Inflammatory macrophage treated with lipopolysaccharide for 1 hour (primary cell): ENCODE data around the gene ZNF132.

Source experiments
- DNase-seq, 2 donors: peaks; one replicate each; pipeline ENCODE4 v3.0.0-alpha.2; 2020 to 2022

Gene ZNF132

DNA sequence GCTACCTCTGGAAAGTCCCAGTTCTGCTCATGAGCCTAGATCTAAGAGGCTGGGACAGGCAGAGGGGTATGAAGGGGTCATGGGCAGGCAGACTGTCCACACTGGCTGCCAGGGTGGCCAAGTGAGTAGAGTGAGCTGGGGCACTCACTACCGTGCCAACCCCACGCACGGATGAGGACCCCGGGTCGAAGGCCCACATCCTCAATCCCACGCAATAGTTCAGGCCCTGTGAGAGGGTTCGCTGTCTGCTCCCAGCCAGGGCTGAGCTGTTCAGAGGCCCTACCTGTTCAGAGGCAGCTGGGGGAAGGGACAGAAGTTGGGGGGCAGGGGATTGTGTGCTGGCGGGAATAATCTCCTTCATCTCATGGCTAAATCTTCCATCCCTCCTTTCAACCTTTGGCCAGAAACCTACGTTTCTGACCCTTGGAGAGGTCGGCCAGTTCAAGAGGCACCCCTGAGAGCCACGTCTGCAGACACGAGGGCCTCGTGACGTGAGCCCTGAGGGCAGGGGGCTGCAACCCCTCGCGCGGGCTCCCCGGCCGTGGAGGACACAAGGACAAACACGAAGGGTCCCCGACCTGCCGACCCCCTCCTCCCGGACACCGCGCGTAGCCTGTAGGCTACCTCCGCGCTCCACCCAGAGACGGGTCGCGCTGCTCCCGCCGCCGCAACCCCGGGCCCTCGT is 53.9 kb downstream of the ZNF132 start:
- no peak for DNase-seq

DNA sequence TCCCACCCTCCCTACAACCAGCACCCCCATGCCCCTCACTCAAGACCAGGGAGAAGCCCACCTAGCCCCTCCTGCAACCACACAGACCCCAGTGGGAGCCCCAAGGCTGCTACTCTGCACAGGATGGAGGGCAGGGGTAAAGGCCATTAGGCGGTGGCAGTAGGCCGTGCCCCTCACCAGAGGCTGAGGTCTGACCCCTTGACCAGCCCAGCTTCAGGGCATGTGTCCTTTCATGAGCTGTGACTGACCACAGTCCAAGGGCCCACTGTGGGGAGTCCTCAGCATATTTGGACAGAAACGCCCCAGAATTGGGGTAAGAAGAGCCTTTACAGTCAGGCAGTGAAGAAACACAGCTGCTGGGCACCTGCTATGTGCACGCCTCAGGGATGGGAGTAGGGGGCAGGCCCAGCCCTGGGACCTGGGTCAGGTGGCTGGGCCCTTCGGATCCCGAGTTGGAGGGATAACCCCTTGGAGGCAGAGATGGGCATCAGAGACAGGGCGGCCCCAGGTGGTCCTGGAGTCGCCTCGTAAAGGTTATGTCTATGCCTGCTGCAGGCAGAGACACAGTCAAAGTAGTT is 54.6 kb downstream of the ZNF132 start:
- DNase-seq, result no peak

DNA sequence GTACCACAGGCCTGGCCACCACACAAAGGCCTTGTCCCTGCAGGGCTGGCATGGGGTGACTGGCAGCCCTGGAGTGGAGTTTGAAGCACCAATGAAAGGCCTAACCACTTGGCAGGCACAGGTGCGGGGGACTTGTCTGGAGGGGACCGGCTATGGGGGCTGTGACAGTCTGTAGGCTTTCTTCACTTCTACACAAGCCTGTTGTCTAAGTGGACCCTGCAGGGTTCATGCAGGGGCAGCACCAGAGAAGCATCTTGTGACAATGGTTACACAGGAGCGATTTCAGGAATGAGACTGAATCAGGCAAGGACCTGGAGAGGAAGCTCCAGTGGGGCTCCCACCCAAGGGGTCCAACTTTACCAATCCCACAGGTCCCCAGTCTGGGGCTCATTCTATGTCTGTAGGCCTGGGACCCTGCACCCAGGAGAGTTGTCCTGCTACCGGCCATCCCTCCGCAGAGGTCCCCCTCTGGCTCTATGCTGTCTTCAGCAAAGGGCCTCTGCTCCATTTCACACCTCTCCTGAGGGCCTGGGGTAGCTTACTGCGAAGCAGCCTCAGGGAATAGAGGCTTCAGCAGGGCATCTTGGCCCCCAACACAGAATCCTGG is 56.9 kb downstream of the ZNF132 start:
- no peak for DNase-seq
